ENCODE measurements around the gene WWOX.

The WWOX gene

DNA sequence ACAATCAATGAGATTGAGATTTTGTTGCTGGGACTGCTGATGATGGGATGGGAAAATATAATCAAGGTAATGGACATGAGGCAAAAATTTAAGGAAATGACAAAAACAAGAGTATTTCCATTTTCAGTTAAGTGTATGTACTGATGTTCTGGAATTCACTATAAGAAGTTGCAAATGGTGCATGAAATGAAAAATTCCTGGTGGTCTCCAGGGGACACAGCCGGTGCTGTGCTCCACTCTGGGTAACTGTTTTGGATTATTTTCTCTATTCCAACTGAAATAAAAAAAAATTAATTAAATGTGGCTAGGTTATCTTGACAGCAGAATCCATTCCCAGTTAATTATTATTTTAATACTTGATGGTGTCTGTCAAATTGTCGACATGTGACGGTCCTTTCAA, 305.6 kb downstream of the WWOX start:
- DNase-seq (ENCODE audit: extremely low read depth, low read depth) = no peak
- TF ChIP-seq, protein P1, sequence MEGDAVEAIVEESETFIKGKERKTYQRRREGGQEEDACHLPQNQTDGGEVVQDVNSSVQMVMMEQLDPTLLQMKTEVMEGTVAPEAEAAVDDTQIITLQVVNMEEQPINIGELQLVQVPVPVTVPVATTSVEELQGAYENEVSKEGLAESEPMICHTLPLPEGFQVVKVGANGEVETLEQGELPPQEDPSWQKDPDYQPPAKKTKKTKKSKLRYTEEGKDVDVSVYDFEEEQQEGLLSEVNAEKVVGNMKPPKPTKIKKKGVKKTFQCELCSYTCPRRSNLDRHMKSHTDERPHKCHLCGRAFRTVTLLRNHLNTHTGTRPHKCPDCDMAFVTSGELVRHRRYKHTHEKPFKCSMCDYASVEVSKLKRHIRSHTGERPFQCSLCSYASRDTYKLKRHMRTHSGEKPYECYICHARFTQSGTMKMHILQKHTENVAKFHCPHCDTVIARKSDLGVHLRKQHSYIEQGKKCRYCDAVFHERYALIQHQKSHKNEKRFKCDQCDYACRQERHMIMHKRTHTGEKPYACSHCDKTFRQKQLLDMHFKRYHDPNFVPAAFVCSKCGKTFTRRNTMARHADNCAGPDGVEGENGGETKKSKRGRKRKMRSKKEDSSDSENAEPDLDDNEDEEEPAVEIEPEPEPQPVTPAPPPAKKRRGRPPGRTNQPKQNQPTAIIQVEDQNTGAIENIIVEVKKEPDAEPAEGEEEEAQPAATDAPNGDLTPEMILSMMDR (IDR thresholded peaks at IDR 0.05; ENCODE audit: low read depth, low read length) = no peak

DNA sequence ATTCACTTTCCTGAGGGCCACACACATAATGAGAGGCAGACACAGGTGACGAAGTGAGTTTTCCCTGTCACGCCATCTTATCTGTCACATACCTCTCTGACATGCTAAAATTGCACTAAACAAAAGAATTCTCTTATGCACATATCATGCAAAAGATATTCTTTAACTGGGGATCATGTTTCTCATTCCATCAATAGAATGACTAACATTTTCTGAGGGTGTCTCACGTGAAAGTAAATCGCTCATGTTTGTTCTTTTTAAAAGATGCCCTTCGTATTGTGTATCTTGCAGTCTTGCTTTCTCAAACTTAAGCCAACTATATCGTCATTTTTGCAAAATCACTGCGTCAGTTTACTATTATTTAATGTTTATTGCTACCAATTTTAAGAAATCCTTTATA, 306.4 kb downstream of the WWOX start:
- DNase-seq (ENCODE audit: extremely low read depth, low read depth) = no peak

DNA sequence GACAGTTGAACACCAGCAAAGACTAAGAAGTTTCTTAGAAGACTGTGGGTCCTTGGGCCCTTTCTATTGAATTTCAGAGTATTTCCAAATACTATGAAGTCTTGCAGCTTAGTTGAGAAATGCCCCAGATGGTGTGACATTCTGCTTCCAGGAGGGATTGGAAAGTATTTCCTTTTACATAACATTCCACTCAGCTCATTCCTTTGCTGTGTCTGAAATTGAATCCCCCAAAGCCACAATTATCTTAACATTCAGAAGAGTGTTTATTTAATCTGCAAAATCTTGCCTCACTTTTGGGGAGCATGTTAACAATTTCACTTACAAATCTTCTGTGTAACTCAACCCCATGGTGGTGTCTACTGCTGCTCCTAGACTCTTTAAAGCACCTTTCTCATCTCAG, 307.7 kb downstream of the WWOX start:
- DNase-seq (ENCODE audit: extremely low read depth, low read depth) = no peak
- TF ChIP-seq, protein P1 (IDR thresholded peaks at IDR 0.05; ENCODE audit: low read depth, low read length) = no peak

More for the DNA sequence above, 306.4 kb downstream of the WWOX start:
- TF ChIP-seq, protein P1 (IDR thresholded peaks at IDR 0.05; ENCODE audit: low read depth, low read length) = no peak

DNA sequence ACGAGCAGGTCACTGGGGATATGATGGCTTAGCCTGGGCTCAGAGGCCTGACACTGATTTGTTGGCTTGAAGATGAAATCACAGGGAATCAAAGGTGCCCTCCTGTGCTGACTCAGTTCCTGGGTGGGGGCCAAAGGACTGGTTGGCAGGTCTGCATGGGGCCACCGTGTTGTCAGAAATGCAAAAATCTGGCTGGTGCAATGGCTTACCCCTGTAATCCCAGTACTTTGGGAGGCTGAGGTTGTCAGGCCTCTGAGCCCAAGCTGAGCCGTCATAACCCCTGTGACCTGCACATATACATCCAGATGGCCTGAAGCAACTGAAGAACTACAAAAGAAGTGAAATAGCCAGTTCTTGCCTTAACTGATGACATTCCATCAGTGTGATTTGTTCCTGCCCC, 314.2 kb downstream of the WWOX start:
- TF ChIP-seq, protein P1 (IDR thresholded peaks at IDR 0.05; ENCODE audit: low read depth, low read length) = no peak
- DNase-seq (ENCODE audit: extremely low read depth, low read depth) = no peak

DNA sequence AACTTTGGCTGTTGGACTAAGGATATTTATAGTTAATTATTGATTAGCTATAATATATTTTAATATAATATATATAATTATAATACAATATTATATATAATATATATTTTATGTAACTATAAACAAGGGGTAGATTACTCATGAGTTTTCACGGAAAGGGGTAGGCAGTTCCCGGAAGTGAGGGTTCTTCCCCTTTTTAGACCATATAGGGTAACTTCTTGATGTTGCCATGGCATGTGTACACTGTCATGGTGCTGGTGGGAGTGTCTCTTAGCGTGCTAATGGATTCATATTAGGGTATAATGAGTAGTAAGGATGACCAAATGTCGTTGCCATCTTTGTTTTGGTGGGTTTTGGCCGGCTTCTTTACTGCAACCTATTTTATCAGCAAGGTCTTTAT, 315.6 kb downstream of the WWOX start:
- no peak for DNase-seq (ENCODE audit: extremely low read depth, low read depth)
- TF ChIP-seq, protein P1 (IDR thresholded peaks at IDR 0.05; ENCODE audit: low read depth, low read length) = no peak

DNA sequence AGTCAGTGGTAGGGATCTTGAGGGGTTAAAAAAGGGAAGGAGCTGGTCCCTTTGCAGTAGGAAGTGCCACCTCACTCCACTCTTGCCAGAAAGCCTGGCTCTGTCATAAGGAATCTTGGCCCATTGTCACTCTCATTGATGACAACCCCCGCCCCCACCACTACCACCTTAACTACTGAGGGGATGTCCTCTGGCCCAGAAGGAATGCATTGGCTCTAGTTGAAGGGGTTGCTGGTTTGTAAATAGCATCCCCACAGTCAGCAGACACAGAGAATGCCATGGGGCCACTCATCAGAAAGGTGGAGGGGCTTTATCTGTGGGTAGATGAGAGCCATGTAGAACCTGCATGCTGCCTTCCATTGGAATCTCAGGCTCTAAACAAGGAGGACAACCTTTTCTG, 316.2 kb downstream of the WWOX start:
- no peak for DNase-seq (ENCODE audit: extremely low read depth, low read depth)
- TF ChIP-seq, protein P1 (IDR thresholded peaks at IDR 0.05; ENCODE audit: low read depth, low read length) = no peak

DNA sequence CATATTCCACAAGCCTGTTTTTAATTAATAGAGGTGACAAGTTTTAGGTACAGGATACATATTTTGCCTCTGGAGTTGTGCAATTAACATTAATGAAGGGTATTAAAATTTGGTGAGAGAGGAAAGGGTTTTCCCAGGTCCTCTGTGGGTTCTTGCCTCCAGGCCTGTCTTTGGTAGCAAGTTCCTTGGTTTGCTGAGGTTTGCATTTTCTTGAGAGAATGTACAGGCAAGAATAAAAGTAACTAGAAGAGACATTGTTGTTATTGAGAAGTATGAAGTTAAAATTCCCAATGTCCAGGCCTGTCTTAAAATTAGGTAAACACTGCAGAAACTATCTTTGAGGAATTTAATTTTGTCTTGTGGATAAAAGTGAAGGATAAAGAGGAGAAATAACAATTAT, 316.9 kb downstream of the WWOX start:
- TF ChIP-seq, protein P1 (IDR thresholded peaks at IDR 0.05; ENCODE audit: low read depth, low read length) = no peak
- DNase-seq (ENCODE audit: extremely low read depth, low read depth) = no peak
